Panc1 (cell line): Measurements from ENCODE around the gene ZSCAN21. TPM values are rescaled to one million over a fixed set of nuclear protein-coding genes. Genes with fewer than 3 reads are reported as not detected.

Source experiments
- ATAC-seq: fragments of 200-7000 bp; cut with Tn5 transposase; 2 replicates; pipeline ENCODE4 v1.9.1; 2020; ENCODE audit warnings: mild to moderate bottlenecking, moderate library complexity
- BruUV-seq: library from RNA; stranded (reverse); fragments of 400-500 nt; replicated peaks from 2 replicates; lab custom pipeline; 2021; lab: Mats Ljungman, UMichigan
- CTCF ChIA-PET: fragments of 300-600 bp; sonication (Branson Sonifier 250); formaldehyde crosslinking; loops from one replicate; lab custom pipeline; 2022; ENCODE audit warnings: antibody characterized with exemption; lab: Charles Lee
- POLR2A ChIA-PET: fragments of 300-600 bp; sonication (Branson Sonifier 250); formaldehyde crosslinking; loops from one replicate; lab custom pipeline; 2022; ENCODE audit warnings: antibody characterized with exemption; lab: Charles Lee
- DNase-seq: peaks from one replicate; pipeline ENCODE4 v3.0.0-alpha.2; 2010; ENCODE audit warnings: low read depth, low spot score
- H3K27ac ChIP-seq: 2 replicates; pipeline ENCODE4 v1.5.1; 2011; ENCODE audit warnings: mild to moderate bottlenecking, low read length, inconsistent platforms
- H3K27me3 ChIP-seq: fragments of 200-500 bp; sonication (Bioruptor generic); 2 replicates; pipeline ENCODE4 v1.6.0; 2014; ENCODE audit warnings: low read length, inconsistent platforms; ENCODE audit not compliant: control insufficient read depth, insufficient read depth
- H3K36me3 ChIP-seq: fragments of 200-500 bp; sonication (Bioruptor generic); 2 replicates; pipeline ENCODE4 v1.5.1; 2014; ENCODE audit warnings: inconsistent platforms, mild to moderate bottlenecking, low read length, moderate library complexity; ENCODE audit not compliant: control insufficient read depth, insufficient read depth
- H3K4me1 ChIP-seq: 2 replicates; pipeline ENCODE4 v1.5.1; 2011; ENCODE audit warnings: inconsistent platforms, mild to moderate bottlenecking, low read length, moderate library complexity; ENCODE audit not compliant: control insufficient read depth, insufficient read depth
- H3K4me3 ChIP-seq, 2 experiments: 2 replicates each; pipeline ENCODE4 v1.5.1; 2011 to 2012; ENCODE audit warnings: low read depth in 2 of 2, low read length in 2 of 2, mild to moderate bottlenecking in 2 of 2, inconsistent platforms in 1 of 2, moderate library complexity in 1 of 2
- H3K9me3 ChIP-seq: fragments of 200-500 bp; sonication (Bioruptor generic); 2 replicates; pipeline ENCODE4 v1.5.1; 2014; ENCODE audit warnings: low read depth, mild to moderate bottlenecking, inconsistent platforms, low read length, moderate library complexity; ENCODE audit not compliant: control insufficient read depth, insufficient read depth
- POLR2AphosphoS5 ChIP-seq: IDR thresholded peaks from 2 replicates; pipeline ENCODE4 v1.6.1; 2012; ENCODE audit warnings: mild to moderate bottlenecking, low read depth, low read length, moderate library complexity
- SIN3A ChIP-seq: IDR thresholded peaks from 2 replicates; pipeline ENCODE4 v1.6.1; 2012; ENCODE audit warnings: low read depth, mild to moderate bottlenecking, low read length, moderate library complexity, borderline replicate concordance; ENCODE audit not compliant: insufficient read depth
- TCF7L2 ChIP-seq: IDR thresholded peaks from 2 replicates; pipeline ENCODE4 v1.6.1; 2011; ENCODE audit warnings: mild to moderate bottlenecking, low read depth, low read length, inconsistent platforms
- in situ Hi-C: cut with HindIII; loops from 2 replicates; pipeline ENCODE4 v1.10.0; 2016; ENCODE audit warnings: low sequenced_read_pairs, low pct_unique_long_range_greater_than_20kb
- intact Hi-C: fragments of 100-400 bp; cut with micrococcal nuclease; formaldehyde crosslinking; loops from one replicate; pipeline ENCODE4 v1.10.0; 2022; ENCODE audit not compliant: unreplicated experiment
- total RNA-seq: library from RNA; stranded (reverse); gene quantifications from one replicate; pipeline ENCODE4 v1.2.1, GENCODE V29; 2021; ENCODE audit not compliant: unreplicated experiment
- TF ChIP-seq, protein P1 (sequence below), 2 experiments: IDR thresholded peaks; 2 replicates each; pipeline ENCODE4 v1.6.1; 2011 to 2012; ENCODE audit warnings: low read depth in 2 of 2, control low read depth in 1 of 2, low read length in 1 of 2, mild to moderate bottlenecking in 1 of 2, moderate library complexity in 1 of 2; ENCODE audit not compliant: insufficient read depth in 1 of 2
- TF ChIP-seq, protein P2 (sequence below): fragments of 450-650 bp; IDR thresholded peaks from 2 replicates; pipeline ENCODE4 v1.5.1; 2017; ENCODE audit warnings: mild to moderate bottlenecking

The ZSCAN21 gene
- total RNA-seq, 1 experiment from 2014 or later: 13.4 TPM

DNA sequence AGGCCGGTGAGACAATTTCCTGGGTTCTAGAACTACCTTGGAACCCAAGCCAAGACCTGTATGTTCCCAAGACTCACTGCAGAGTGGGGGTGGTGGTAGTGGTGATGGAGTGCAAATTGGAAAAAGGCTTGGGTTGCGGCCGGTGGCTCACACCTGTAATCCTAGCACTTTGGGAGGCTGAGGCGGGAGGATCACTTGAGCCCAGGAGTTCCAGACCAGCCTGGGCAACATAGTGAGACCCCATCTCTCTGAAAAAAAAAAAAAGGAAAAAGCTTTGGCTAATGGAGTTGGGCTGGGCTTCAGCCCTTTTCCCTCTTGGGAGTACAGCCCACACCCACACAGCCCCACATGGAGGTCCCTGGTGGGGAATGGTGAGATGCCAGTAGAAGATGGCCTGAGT, 56.0 kb downstream of the ZSCAN21 start:
- H3K27me3 ChIP-seq: no peaks in the 10 kb centered on the region
- no peak for TF ChIP-seq TCF7L2
- no peak for TF ChIP-seq POLR2AphosphoS5
- TF ChIP-seq SIN3A: no peak
- TF ChIP-seq, protein P1, sequence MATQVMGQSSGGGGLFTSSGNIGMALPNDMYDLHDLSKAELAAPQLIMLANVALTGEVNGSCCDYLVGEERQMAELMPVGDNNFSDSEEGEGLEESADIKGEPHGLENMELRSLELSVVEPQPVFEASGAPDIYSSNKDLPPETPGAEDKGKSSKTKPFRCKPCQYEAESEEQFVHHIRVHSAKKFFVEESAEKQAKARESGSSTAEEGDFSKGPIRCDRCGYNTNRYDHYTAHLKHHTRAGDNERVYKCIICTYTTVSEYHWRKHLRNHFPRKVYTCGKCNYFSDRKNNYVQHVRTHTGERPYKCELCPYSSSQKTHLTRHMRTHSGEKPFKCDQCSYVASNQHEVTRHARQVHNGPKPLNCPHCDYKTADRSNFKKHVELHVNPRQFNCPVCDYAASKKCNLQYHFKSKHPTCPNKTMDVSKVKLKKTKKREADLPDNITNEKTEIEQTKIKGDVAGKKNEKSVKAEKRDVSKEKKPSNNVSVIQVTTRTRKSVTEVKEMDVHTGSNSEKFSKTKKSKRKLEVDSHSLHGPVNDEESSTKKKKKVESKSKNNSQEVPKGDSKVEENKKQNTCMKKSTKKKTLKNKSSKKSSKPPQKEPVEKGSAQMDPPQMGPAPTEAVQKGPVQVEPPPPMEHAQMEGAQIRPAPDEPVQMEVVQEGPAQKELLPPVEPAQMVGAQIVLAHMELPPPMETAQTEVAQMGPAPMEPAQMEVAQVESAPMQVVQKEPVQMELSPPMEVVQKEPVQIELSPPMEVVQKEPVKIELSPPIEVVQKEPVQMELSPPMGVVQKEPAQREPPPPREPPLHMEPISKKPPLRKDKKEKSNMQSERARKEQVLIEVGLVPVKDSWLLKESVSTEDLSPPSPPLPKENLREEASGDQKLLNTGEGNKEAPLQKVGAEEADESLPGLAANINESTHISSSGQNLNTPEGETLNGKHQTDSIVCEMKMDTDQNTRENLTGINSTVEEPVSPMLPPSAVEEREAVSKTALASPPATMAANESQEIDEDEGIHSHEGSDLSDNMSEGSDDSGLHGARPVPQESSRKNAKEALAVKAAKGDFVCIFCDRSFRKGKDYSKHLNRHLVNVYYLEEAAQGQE (IDR thresholded peaks at IDR 0.05; ENCODE audit: insufficient read depth in 1 of 2, low read depth in 2 of 2, low read length in 1 of 2): no peak
- TF ChIP-seq, protein P2, sequence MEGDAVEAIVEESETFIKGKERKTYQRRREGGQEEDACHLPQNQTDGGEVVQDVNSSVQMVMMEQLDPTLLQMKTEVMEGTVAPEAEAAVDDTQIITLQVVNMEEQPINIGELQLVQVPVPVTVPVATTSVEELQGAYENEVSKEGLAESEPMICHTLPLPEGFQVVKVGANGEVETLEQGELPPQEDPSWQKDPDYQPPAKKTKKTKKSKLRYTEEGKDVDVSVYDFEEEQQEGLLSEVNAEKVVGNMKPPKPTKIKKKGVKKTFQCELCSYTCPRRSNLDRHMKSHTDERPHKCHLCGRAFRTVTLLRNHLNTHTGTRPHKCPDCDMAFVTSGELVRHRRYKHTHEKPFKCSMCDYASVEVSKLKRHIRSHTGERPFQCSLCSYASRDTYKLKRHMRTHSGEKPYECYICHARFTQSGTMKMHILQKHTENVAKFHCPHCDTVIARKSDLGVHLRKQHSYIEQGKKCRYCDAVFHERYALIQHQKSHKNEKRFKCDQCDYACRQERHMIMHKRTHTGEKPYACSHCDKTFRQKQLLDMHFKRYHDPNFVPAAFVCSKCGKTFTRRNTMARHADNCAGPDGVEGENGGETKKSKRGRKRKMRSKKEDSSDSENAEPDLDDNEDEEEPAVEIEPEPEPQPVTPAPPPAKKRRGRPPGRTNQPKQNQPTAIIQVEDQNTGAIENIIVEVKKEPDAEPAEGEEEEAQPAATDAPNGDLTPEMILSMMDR: no peak
- H3K36me3 ChIP-seq: no peaks in the 10 kb centered on the region; the same call in 1 of the 2 replicates
- BruUV-seq: no TSS peak
- no peak overlapping the region for H3K27ac ChIP-seq
- POLR2A ChIA-PET: no interaction called here
- in situ Hi-C loops (no loop called here), intact Hi-C loops (no loop called here)
- no peak overlapping the region for H3K4me3 ChIP-seq
- DNase-seq (no peak), ATAC-seq (no peak)
- H3K4me1 ChIP-seq: peaks cover 5% of the 10 kb centered on the region
- CTCF ChIA-PET: no interaction called here
- H3K9me3 ChIP-seq: no peaks in the 10 kb centered on the region

DNA sequence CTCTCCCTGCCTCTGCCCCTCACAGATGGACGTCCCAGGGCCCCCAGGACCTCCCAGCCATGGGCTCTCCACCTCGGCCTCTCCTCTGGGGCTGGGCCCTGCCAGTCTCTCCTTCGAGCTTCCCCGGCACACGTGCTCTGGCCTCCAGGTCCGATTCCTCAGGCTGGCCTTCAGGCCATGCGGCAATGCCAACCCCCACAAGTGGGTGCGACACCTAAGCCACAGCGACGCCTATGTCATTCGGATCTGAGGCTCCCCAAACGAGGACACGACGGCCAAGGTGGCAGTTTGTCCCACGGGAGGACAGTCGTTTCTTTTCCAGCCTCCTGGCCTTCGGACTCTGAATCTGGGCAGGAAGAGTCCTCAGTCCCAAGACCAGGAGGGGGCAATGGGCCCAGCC, 57.1 kb downstream of the ZSCAN21 start:
- CTCF ChIA-PET: no interaction called here
- Histone ChIP-seq H3K27me3 (no peaks in the 10 kb centered on the region), H3K27ac (no peak overlapping the region), H3K4me1 (peaks cover 5% of the 10 kb centered on the region), H3K36me3 (no peaks in the 10 kb centered on the region; the same call in 1 of the 2 replicates), H3K4me3 (no peak overlapping the region), H3K9me3 (no peaks in the 10 kb centered on the region)
- ATAC-seq (no peak), DNase-seq (no peak)
- intact Hi-C loops: no loop called here
- no peak for TF ChIP-seq SIN3A
- TF ChIP-seq, protein P1 (IDR thresholded peaks at IDR 0.05; ENCODE audit: insufficient read depth in 1 of 2, low read depth in 2 of 2, low read length in 1 of 2): no peak
- no peak for TF ChIP-seq POLR2AphosphoS5
- no peak for TF ChIP-seq TCF7L2
- TF ChIP-seq, protein P2: no peak
- POLR2A ChIA-PET: no interaction called here
- no TSS peak for BruUV-seq
- in situ Hi-C loops: no loop called here
